Left renal cortex interstitium (tissue), 4 donors: ENCODE results near the gene TRIM40. TPM values are rescaled to one million over a fixed set of nuclear protein-coding genes. Genes with fewer than 3 reads are reported as not detected.

ENCODE experiments used
- DNase-seq, 4 donors: peaks; one replicate each; pipeline ENCODE4 v3.0.0-alpha.2; 2013; ENCODE audit warnings: low read depth in 4 of 4, low spot score in 2 of 4, missing footprints in 1 of 4
- polyA plus RNA-seq, 4 donors: library from polyadenylated mRNA; unstranded; fragments of 120-200 nt; gene quantifications; one replicate each; pipeline ENCODE4 v1.2.1, GENCODE V29; 2013; ENCODE audit not compliant: insufficient read length in 4 of 4

The TRIM40 gene
- polyA plus RNA-seq, 4 donors = 0.08 TPM; not detected in 3

DNA sequence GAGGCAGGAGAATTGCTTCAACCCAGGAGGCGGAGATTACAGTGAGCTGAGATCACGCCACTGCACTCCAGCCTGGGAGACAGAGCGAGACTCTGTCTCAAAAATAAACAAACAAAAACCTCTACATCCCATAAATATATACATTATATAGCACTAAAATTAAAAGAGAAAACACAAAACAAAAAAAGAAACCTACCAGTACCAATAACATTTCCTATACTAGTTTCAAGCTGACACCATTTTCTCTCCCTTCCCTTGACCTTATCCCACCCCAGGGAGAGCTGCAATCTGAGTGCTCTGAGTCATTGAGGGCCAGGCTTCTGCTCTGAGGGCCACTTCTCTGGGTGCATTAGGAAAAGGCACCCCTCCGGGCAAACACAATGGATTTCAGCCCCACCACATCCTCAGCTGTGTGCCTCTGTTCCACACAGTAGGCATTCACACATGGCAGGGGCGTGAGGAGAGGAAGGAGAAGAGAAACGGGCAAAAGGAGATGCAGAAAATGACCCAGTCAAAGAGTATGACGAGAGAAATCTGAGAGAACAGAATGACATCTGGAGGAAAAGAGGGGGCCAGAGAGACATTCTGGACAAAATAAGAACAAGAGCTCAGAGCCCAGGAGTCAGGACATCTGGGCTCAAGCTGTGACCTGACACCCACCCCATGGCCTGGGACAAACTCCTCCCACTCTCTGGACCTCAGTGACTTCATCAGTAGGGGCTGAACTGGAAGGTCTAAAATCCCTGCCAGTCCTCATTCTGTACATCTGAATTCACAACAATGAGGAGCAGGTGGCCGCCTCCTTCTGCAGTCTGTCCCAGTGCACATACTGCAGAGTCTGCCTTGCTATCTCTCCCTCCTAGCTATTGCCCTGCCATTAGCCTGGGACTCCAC lies 59.1 kb downstream of the TRIM40 start:
- DNase-seq = no peak

DNA sequence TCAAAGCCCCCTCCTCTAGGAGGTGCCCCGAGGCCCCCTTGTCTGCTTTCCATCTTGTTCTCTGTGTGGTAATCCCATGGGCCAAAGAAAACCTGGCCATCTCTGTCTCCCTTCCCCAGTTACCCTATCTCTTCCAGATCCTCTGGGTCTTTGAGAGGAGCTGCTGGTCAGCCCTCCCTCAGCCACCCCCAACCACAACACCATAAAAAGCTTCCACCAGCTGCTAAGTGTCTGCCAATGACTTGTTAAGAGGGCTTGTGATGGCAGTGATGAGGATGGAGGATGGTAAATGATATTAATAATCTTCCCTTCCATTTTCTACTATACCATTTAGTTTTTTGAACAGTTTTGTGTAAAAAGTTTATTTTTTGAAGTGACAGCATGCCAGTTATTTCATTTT lies 60.0 kb downstream of the TRIM40 start:
- no peak for DNase-seq

DNA sequence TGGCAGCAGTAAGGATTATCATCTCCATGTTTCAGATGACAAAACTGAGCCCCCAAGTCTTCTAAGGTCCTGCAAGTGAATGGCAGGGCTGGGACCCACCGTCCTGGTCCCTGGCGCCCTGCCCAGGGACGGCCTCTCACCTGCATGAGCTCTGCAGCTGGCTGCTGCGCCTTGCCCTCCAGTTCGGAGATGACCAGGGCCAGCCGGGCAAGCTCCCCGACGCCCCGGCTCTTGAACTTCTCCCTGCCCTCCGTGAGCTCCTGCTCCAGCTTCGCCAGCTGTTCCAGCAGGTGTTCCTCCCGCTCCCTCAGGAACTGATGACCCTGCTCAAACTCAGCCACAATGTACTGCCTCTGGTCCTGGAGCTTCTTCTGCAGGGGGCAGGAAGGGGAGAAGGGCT lies 60.4 kb downstream of the TRIM40 start:
- DNase-seq = no peak

Other genes with a start within 250 kb of the TRIM40 start
- gene HLA-A, start 193.6 kb upstream of the TRIM40 start, polyA plus RNA-seq = 100 to 1,000 TPM; 162 to 262 (median 187) TPM
- 10 to 100 TPM; 32.7 to 45.6 (median 40.1) TPM for gene POLR1H, start 74.9 kb upstream of the TRIM40 start, polyA plus RNA-seq
- 10 to 100 TPM; 59.8 to 66.7 (median 65.0) TPM for gene PPP1R11, start 68.9 kb upstream of the TRIM40 start, polyA plus RNA-seq
- gene RNF39, start 60.4 kb upstream of the TRIM40 start, polyA plus RNA-seq = 1 to 10 TPM; 1.2 to 1.8 (median 1.6) TPM
- under 1 TPM in 1 of 4 donors, not detected in 3; 0.21 TPM for gene TRIM31, start 23.1 kb upstream of the TRIM40 start, polyA plus RNA-seq
- gene TRIM10, start 25.1 kb downstream of the TRIM40 start, polyA plus RNA-seq = 1 to 10 TPM in 1 of 4 donors, under 1 TPM in 3; 0.29 to 1.3 (median 0.37) TPM
- under 1 TPM; 0.10 to 0.62 (median 0.14) TPM for gene TRIM15, start 27.4 kb downstream of the TRIM40 start, polyA plus RNA-seq
- 10 to 100 TPM; 33.3 to 42.3 (median 37.7) TPM for gene TRIM26, start 77.3 kb downstream of the TRIM40 start, polyA plus RNA-seq
- 10 to 100 TPM; 12.3 to 15.5 (median 13.2) TPM for gene TRIM39, start 190.8 kb downstream of the TRIM40 start, polyA plus RNA-seq
- 10 to 100 TPM; 26.8 to 51.2 (median 36.0) TPM for gene RPP21, start 209.0 kb downstream of the TRIM40 start, polyA plus RNA-seq